ENCODE data around the gene HSFX4.
A peak's percentile ranks its signal among the peaks of the same experiment; 100 is the strongest.
"Not testable (repeated sequence)": the region's sequence is repeated elsewhere in the genome, so short reads cannot be mapped to it uniquely, and the experiment has no call there.

Gene HSFX4

DNA sequence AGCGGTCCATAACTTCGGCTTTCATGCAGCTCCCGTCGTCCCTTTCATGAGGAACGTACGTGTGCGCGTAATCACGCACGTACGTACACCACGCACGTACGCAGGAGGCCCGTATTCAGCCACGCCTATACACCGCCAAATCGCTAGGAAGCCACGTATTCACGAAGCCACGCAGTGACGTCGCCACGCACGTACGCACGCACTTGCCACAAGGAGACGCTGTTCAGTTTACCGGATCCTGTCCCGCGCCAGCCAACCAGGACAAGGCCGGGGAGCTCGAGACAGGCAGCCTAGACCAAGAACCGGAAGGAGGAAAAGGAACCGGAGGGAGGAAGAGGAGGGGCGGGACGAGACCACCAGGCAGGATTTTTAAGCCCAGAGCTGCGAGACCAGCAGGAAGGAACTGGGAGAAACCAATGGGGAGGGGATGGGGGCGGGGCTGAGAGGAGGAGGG lies 9.1 kb downstream of the HSFX4 start, which contains the start of gene EOLA2:
Gene EOLA2, minus strand, starts transcription at position 65 of the 454 bp plus-strand sequence. CDS start 4,617 bp downstream, outside the sequence.
- peak; percentile 91 for DNase-seq

DNA sequence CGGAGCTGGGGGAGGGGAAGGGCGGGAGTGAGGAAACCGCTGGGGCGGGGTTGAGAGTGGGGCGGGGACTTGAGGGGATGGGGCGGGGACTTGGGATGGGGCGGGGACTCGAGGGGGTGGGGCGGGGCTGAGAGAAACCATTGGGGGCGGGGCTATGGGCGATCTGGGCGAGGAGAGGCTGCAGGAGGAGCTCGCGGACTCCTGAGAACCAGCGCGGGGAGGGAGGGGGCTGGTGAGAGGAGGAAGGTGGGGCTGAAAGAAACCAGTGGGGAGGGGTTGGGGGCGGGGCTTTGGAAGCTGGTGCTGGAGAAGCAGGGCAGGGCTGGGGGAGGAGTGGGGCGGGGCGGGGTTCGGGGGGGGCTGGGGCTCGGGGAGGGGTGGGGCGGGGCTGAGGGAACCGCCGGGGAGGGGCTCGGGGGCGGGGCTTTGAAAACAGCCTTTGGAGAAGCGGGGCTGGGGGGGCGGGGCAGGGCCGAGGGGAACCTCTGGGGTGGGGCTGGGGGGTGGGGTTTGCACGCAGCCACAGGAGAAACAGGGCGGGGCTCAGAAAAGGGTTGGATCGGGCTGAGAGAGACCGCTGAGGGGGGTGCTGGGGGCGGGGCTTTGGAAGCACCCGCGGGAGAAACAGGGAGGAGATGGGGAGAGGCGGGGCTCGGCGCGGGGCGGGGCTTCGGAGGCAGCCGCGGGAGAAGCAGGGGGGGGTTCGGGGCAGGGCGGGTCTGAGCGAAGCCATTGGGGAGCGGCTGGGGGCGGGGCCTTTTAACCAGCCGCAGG lies 9.7 kb downstream of the HSFX4 start:
- DNase-seq: peak; percentile 94

DNA sequence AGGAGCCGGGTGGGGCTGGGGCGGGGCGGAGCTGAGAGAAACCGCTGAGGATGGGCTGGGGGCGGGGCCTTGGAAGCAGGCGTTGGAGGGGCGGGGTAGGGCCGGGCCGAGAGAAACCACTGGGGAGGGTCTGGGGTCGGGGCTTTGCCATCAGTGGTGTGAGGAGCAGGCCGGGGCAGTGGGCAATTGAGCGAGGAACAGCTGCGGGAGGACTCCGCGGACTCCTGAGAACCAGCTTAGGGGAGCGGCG lies 10.2 kb downstream of the HSFX4 start:
- no peak for DNase-seq

DNA sequence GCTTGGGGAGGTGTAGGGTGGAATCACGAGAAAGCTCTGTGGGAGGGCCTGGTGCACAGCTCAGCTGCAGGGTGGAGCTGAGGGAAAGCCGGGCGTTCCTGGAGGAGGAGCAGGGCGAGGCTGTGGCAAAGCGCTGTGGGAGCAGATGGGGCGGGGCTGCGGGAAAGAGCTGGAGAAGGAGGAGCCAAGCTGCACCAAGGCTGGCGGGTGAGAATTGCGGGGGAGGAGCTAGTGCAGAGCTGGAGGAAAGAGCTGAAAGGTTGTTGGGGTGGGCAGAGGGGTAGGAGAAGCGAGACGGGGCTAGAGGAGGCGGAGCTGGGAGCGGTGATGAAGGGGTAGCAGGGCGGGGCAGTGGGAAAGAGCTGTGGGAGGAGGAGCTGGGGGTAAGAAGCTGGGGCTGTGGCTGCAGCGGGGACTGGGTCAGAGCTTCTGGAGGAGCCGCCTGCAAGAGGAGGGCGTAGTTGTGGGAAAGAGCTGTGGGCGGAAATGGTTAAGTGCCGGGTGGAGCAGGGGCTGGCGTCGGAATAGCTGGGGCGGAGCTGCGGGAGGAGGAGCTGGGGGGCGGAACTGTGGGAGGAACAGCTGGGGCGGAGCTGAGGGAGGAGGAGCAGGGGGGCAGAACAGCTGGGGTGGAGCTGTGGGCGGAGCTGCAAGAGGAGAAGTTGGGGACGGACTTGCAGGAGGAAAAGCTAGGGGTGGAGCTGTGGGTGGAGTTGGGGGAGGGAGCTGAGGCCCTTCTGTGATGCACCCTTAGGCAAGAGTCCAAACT lies 10.7 kb downstream of the HSFX4 start:
- peak; percentile 91 for DNase-seq

DNA sequence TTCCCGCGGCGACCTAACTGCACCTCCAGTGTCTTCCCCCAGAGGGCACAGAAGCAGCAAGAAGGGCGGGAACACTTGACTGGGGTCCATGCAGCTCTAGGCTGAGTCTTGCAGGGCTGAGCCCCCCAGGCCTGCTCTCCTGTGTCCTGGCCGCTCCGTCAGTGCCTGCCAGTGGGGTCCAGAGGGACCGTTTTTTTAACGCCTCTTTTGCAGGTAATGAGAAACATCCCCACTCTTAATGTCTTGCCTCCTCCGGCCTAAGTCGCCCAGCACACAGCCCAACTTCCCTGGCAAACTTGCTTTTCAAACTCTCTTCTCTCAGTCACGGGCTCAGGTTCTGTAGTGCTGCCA lies 11.3 kb downstream of the HSFX4 start:
- DNase-seq: not testable (repeated sequence)

DNA sequence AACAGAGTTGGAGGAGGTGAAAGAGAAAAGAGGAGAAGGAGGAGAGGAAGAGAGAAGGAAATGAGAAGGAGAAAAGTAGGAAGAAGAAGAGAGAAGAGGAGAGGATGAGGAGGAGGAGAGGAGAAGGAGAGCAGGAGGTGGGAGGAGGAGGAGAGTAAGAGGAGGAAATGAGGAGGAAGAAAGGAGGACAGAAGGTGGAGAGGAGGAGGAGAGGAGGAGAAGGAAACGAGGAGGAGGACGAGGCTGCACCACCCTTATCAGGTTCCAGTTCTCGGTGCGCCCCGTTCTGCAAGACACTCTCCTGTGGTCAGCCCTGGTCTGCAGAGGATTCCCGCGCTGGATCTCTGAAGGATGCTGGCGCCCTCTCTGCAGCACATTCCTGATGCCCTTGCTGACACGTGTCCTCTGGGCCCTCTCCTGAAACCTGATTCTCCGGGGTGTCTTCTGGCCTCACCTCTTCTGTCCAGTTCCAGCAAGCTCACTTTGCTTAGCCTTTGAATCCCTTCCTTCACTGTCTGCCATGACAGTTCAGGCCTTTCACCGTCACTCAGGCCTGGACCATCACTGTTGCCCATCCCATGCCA lies 15.8 kb downstream of the HSFX4 start:
- DNase-seq: not testable (repeated sequence)

DNA sequence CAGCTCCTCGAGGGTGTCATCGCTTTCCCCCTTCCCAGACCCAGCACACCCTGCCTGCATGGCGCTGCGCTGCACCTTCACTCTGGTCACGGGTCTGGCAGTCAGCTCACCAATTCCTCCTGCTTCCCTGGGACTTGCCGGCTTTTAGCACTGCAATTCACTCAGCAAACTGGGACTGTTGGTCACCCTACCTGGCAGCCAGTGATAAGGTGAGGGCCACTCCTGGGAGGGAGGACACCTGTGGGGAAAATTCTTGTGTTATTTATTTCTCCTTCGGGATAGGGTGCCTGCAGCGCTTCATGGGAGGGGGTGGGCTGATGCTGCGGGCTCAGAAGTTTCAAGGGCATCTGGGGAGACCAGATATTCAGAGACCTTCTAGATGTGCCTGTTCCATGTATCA lies 16.4 kb downstream of the HSFX4 start:
- not testable (repeated sequence) for DNase-seq

DNA sequence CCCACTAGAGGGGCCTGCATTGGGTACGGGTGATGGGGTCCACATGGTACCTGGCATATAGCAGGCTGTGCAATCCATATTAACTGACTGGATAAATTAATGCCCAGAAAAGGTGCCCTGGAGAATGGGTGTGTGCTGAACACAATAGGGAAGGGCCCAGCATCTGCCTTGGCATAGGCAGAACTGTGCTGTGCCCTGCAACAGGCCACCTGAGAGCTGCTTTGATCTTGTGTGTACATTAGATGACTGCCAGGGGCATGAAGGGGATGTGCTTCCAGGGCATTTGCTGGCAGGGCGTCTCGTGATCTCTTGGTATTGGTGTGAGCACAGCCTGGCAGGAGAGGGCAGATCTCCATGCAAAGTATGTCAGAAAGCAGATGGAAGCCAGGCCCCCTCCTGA lies 17.6 kb downstream of the HSFX4 start:
- DNase-seq: not testable (repeated sequence)

DNA sequence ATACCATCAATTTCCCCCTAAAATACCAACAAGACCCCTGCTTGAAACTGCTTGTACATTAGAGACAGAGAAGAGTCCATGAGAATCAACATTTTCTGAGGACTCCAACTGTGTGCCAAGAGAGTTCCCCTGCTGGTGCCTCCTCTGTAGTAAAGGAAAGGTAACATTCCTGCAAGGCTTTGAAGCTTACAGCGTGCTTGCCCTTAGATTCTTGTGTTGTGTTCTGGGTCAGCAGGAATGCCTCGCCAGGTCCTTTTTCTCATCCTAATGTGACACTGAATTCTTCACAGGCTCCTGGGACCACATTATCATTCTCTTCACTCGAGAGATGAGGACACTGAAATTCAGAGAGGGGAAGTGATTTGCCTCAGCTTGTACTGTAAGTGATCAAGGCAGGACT lies 18.6 kb downstream of the HSFX4 start:
- DNase-seq: no peak

DNA sequence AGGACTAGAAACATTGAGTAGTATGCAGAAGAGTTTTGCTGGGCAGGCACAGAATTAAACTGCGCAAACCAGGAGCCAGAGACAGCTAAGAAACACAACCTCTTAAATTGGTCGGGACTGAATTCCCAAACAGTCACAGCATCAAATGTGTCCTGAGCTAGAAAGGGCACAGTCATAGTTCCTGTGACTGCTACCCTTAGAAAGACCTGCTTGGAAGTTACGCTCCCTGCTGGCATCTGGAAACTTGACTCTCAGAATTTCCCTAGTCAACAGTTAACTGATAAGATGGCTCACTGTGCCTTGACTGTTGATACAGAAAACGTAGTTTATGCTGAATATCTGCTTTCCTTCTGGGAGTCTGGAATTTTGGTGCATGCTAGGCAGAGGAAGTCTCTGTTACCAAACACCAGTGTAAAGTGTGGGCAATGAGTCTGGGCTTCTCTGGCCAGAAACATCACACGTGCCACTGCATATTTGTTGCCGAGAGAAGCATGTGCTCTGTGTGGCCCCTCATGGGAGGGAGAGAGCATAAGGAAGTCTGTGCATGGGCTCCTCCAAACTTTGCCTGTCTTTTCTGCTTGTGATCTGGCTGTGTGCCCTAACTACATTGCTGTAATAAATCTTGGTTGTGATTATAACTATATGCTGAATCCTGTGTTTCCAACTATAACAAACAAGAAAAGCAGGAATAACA lies 20.5 kb downstream of the HSFX4 start:
- DNase-seq: no peak

DNA sequence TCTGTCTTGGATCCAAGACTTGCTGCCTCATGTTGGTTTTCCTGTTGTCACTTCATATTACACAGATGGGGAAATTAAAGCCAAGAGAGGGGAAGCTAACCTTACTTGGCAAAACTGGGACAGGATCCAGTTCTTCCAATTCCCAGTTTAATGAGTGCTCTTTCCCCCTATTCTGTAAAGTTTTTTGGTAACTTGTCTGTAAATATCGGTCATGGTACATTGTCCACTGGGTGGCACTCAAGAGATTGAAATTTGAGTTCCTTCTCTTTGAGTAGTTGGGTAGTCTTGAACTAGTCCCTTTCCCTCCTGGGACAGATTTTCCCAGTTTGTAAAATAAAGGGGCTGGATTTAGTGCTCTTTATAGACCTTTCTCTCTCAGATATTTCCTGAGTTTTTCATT lies 21.3 kb downstream of the HSFX4 start:
- DNase-seq: no peak

DNA sequence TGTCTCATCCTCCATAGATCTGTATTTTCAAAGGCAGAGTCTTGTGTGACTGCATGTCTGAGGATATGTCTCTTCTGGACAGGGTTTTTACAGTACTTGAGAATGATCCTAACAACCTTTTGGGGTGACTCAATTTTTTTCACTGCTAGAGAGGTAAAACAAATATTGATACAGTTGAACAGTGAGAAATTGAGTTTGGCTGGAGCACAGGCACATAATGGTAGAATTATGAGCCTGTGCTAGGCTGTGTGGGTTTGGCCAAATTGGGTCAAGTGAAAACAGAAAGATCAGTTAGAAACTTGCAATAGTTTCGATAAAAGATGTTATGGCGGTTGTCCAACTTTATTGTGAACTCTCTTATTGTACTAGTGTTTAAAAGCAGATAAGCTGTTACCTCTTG lies 32.2 kb downstream of the HSFX4 start:
- no peak for DNase-seq

DNA sequence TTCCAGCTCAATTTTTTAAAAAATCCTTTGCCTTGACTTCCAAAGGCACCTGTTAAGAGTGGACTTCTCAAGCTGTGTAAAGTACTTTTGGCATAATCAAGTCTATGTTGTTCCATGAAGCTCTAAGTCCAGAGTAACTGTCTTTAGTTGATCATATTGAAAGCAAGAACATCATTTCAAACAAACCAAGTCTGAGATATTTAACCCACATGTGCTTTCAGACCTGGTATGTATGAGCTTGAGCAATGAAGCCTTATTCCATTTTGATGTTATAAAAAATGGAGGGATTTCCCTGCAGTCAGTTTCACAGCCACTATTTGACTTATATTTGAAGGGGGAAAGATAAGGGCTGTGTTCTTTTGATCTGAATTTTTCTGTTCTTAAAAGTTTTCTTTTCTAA lies 32.6 kb downstream of the HSFX4 start:
- no peak for DNase-seq

DNA sequence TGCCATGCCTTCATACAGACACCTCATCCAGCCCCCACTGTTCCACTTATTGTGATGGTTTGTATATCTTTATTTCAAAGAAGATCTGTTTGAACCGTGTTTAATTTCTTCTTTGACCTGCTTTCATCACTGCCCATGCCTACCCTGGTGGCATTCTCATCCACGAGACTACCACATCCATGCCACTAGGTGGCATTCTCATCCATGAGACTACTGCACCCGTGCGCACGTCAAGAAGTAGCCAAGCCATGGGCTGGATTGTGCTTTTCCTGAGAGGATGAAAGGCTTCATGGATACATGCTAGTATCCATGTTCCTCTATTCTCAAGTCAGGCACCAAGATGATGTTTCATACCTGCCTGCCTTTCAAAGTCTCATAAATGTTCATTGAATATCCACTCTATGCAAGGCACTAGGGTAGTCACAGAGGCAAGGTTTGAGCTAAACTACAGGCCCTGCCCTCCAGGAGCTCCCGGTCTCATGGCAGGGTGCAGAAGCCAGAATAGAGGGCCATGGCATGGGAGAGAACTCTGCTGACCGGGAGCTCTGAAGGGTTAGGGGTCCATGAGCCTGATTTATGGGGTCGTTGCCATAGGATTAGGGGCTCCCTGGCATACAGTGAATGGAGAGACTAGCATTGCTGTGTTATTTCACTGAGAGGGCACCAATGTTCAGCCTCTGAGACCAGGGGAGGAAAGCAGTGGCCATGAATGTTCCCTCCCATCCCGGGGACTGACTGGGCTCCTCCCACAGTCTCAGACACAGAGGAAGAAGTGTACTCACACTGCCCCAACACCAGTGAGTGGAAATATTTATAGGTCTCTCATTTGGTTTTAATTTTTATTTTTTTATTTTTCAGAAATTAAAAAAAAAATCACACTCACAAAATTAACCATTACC lies 33.7 kb downstream of the HSFX4 start:
- DNase-seq: peak; percentile 1

DNA sequence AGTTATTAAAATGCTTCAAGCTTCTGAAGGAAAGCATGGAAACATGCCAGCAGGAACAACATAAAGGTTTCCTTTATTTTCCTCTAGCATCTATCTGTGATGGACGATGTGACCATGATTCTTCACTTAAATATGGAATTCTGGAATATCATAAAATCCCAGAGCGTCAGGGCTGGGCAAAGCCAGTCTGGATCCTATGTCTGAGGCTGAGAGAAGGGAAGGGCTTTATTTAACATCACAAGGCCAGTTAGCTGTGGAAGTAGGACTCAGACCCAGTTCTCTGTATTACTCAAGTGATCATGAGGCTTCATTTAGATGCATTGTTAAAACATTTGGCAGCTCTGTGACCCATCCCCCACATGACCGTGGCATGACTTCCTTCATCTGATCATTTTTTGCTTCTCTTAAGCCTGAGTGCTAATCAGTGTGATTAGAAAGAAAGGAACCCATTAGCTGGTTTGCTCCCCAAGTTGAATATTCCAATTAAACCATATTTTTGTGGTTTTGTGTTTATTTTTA lies 49.8 kb downstream of the HSFX4 start:
- DNase-seq: no peak
